Measurements from ENCODE around the gene ZNRF3.
"Not testable (repeated sequence)": the region's sequence is repeated elsewhere in the genome, so short reads cannot be mapped to it uniquely, and the experiment has no call there.

The ZNRF3 gene

DNA sequence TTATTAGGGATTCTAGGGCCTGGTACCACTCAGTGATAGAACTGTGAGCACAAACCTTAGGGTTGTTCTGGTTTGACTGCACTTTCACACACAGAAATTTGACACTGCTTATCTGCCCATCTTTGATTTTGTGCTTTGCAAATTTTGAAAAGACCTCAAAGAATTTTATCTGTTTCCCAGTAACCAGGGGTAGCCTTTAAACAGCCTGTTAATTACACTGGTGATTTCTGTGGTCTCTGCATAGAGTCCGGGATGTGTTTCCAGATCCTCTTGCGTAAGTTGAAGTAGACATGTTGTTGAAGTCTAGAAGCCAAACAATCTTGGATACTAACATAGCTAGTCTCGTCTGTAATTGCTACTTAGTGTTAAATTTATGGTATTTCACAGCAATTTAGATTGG lies 103.0 kb downstream of the ZNRF3 start:
- no peak for DNase-seq

DNA sequence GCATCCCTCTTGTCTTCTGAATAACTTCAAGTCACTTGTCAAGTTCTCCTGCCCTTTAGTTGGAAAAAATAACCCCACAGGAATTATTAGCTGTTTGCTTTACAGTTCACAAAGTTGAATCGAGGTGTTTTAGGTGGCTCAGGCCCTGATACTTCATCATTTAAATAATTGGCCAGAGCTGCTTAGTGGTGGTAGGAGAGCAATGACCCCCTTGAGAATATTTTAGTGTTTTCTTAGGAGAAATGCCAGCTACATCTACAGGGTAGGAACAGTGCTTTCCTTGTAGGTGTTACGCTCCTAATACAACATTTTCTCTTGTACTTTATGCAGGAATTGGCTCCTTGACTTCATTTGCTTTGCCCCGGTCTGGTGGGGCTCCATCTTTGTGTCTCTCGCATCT lies 105.1 kb downstream of the ZNRF3 start:
- DNase-seq, result no peak

GRCh38 chr22:28989035-28989464 lies 105.7 kb downstream of the ZNRF3 start:
- no peak for DNase-seq

- no peak for DNase-seq
Observed at GRCh38 chr22:28989484-28989883, 106.1 kb downstream of the ZNRF3 start.

DNA sequence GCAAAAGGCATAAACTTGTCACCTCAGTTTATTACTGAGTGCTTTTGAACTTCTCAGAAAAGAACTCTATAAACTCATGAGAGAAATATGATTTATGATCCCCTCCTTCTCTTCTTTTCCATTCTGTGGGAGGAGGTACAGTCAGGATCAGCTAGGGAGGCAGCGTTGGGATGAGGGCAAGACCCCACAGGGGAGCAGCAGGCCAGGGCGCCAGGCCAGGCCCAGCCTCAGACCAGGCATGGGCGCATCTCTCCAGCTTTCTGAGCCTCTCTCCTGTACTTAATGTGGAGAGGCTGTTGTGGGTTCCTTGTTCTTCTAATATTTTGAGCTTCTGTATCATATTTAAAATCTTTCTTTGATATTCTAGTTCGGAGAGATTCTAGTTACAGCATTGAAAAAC lies 106.5 kb downstream of the ZNRF3 start:
- no peak for DNase-seq

- DNase-seq, result no peak
Observed at GRCh38 chr22:28992565-28993356, 109.4 kb downstream of the ZNRF3 start.

DNA sequence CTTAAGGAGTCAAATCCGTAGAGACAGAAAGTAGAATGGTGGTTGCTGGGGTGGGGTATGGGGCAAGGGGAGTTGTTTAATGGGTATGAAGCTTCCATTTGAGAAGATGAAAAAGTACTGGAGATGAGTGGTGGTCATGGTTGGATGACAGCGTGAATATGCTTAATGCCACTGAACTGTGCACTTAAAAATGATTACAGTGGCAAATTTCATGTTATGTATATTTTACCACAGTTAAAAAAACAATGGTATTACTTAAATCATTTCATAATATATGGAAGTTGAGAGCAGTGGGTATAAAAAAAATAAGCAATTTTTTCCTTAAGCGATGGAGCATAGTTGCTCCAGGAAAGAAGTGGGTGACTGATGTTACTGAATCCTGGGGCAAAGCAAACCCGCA lies 111.2 kb downstream of the ZNRF3 start:
- DNase-seq, result no peak

DNA sequence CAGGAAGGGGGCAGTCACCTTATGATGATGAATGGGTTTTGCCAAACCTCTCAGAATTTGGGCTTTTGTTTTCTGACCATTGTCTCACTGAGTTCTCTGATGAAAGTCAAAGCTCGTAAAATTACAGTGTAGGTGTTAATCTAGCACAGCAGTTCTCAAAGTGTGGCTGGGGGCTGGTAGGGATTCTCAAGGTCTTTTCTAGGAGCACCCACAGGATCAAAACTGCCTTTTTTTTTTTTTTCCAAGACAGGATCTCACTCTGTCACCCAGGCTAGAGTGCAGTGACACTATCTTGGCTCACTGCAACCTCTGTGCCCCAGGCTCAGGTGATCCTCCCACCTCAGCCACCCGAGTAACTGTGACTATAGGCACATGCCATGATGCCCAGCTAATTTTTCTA lies 112.2 kb downstream of the ZNRF3 start:
- no peak for DNase-seq

GRCh38 chr22:28997342-28997741 lies 114.0 kb downstream of the ZNRF3 start:
- no peak for DNase-seq

GRCh38 chr22:28998681-28999080 lies 115.3 kb downstream of the ZNRF3 start:
- no peak for DNase-seq

DNA sequence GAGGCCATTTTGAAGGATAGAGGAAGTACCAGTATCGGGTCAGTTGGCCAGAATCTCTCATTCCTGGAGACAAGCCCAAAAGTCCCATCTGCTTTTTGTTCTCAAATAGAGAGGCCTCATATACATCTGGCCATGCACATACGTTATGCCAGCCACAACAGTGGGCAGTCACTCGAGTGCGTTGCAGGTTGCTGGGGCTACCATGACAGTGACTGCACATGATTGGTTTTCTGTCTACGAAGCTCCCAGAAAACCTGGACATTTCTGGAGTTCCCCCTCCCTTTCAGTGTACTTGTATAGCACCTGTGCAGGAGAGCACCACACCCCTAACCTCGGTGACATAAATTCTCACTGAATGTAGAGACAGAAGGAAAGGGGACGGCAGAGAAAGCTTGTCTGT lies 116.1 kb downstream of the ZNRF3 start:
- no peak for DNase-seq

DNA sequence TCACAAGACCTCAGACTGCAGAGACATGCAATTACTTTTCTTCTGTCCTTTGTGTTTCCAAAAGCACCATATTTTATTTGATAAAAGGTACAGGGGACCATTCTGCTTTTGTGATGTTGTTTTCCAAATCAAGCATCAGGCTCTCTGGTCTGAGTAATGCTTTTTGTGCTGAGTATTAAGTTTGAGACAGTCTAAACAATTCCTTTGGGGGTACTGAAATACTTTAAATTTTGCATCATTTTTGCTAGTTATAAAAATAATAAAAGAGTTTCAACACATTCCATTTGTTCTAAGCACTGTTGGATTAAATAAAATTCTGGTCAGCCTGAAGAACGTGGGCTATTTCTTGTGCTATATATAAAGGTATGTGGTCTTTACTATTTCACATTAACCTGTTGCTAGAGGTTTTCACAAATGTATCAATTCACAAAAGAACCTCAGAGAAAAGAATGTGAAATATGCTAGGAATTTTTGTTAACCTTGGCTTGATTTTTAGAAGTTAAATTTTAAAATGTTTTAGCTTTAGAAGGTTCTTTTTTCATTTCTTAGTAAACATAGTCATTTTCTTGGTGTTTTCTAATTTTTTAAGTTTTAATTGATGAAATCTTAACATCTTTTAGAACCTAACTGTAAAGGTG lies 116.7 kb downstream of the ZNRF3 start:
- DNase-seq, result no peak

GRCh38 chr22:29000641-29001040 lies 117.3 kb downstream of the ZNRF3 start:
- DNase-seq, result no peak

GRCh38 chr22:29002603-29003002 lies 119.2 kb downstream of the ZNRF3 start:
- DNase-seq, result no peak

DNA sequence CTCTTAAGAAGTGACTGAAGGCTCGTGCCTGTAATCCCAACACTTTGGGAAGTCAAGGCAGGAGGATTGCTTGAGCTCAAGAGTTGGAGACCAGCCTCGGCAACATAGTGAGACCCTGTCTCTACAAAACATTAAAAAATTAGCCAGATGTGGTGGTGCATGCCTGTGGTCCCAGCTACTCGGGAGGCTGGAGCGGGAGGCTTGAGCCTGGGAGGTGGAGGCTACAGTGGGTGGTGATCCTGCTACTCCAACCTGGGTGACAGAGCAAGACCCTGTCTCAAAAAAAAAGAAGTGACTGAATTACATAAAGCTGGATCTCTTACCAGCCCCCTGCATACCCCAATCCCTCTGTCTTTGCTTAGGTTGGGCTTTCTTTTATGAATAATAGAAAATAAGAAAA lies 120.2 kb downstream of the ZNRF3 start:
- DNase-seq, result no peak

GRCh38 chr22:29003975-29004646 lies 120.7 kb downstream of the ZNRF3 start:
- peak in 1 of 2 experiments; percentile 13 for DNase-seq

- DNase-seq, result no peak
Observed at GRCh38 chr22:29004647-29005371, 121.4 kb downstream of the ZNRF3 start.

GRCh38 chr22:29005754-29006153 lies 122.4 kb downstream of the ZNRF3 start:
- not testable (repeated sequence) for DNase-seq

- DNase-seq, result no peak
Observed at GRCh38 chr22:29006346-29006745, 123.0 kb downstream of the ZNRF3 start.

- DNase-seq, result no peak
Observed at GRCh38 chr22:29009148-29009547, 125.8 kb downstream of the ZNRF3 start.

DNA sequence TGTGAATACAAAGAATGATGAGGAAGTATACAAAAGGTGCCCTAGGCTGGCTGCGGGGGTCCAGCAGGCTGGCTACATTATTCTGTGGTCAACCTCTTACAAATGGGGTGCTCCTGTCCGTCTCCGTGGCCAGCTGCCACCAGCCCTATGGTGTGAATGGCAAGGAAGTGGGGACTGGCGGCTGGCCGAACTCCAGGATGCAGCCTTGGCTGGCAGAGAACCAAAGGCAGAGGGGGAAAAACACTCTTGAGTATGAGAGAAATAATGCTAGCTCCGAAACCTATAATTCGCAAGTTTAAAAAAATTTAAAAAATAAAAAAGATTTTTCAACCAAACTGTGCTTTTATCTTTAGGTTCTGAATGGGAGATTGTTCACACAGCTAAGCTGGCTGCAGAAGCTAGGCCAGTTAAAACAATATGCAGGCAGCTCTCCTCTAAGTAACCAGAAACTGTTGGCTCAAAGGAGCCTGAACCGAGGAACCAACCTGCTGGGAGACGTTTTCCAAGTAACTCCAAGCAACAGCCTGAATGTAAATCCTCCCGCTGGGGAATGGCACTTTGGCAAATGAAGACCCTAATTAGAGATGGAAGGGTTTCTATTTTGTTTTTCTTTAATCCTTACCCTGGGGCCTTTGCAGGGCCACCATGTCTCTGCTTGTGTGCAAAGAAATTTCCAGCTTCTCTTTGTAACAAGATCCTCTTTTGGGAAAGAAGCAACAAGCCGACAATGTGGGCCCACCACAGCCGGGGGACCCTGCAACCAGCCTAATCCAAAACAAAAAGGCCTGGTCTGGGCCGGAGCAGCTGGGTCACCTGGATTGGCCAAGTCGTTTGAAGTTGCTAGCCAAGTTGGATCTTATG lies 128.1 kb downstream of the ZNRF3 start:
- no peak for DNase-seq

DNA sequence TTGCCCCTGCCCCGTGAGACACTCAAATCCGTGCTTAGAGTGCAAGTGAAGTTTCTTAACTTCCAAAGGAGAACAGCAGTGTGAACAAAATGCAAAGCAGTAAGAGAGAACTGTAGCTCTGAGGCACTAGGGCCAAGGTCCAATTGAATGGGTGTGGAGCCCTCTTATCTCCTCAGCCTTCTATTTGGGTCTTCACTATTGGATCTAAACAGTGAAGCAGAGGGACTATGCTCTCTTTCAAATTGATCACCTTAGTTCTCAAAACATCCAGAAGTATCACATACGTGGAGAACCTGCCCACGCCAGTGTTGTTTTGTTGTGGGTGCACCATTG lies 128.7 kb downstream of the ZNRF3 start:
- no peak for DNase-seq

DNA sequence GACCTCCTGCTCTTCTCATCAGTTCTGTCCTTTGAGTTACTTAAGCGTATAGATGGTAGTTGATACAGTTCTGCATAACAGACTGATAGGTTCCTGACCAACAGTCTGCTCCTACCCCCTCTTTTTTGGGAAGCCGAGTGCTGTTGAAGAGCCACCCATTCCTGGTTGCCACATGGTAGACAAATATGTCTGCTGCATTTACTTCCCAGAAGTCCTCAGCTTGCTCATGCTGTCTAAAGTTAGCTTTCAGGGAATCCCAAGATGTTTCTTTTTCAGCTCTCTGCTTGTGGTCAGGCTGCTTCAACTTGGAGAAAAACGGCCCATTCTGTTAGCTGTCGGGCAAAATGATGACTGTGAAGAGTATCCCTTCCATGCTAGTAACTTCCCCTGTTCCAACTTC lies 129.6 kb downstream of the ZNRF3 start:
- DNase-seq, result no peak
